KMS-11 (cell line): Measurements from ENCODE around the gene GNB1L.

Experiments
- H2AFZ ChIP-seq: fragments of 200-600 bp; sonication (generic); 2 replicates; pipeline ENCODE4 v1.6.1; 2016; ENCODE audit warnings: antibody characterized with exemption, mixed run types, low read depth
- H3K27ac ChIP-seq: fragments of 200-600 bp; sonication (generic); 2 replicates; pipeline ENCODE4 v1.6.1; 2016; ENCODE audit warnings: mild to moderate bottlenecking, mixed run types
- H3K27me3 ChIP-seq: fragments of 200-600 bp; sonication (generic); 2 replicates; pipeline ENCODE4 v1.6.1; 2017; ENCODE audit warnings: mild to moderate bottlenecking, low read depth, mixed run types, moderate library complexity; ENCODE audit not compliant: insufficient read depth
- H3K36me3 ChIP-seq: fragments of 200-600 bp; sonication (generic); 2 replicates; pipeline ENCODE4 v1.6.1; 2017; ENCODE audit warnings: mild to moderate bottlenecking, mixed run types; ENCODE audit not compliant: insufficient read depth
- H3K4me1 ChIP-seq: fragments of 200-600 bp; sonication (generic); 2 replicates; pipeline ENCODE4 v1.6.1; 2016; ENCODE audit warnings: mild to moderate bottlenecking, low read depth, mixed run types; ENCODE audit not compliant: poor library complexity, severe bottlenecking
- H3K4me2 ChIP-seq: fragments of 200-600 bp; sonication (generic); 2 replicates; pipeline ENCODE4 v1.7.0; 2016; ENCODE audit warnings: mild to moderate bottlenecking, mixed run types
- H3K4me3 ChIP-seq: fragments of 200-600 bp; sonication (generic); IDR thresholded peaks from 2 replicates; pipeline ENCODE4 v1.6.1; 2017; ENCODE audit warnings: low read depth, low read length, mixed read lengths; ENCODE audit not compliant: insufficient read depth
- H3K79me2 ChIP-seq: fragments of 200-600 bp; sonication (generic); 2 replicates; pipeline ENCODE4 v1.6.1; 2016; ENCODE audit warnings: low read depth, mixed run types; ENCODE audit not compliant: insufficient read depth
- H3K9ac ChIP-seq: fragments of 200-600 bp; sonication (generic); 2 replicates; pipeline ENCODE4 v1.6.1; 2016; ENCODE audit warnings: mild to moderate bottlenecking, mixed run types
- H4K20me1 ChIP-seq: fragments of 200-600 bp; sonication (generic); 2 replicates; pipeline ENCODE4 v1.6.1; 2016; ENCODE audit warnings: mild to moderate bottlenecking, mixed run types; ENCODE audit not compliant: insufficient read depth
- TF ChIP-seq, protein P1 (sequence below): fragments of 200-600 bp; sonication (generic); conservative IDR thresholded peaks from 2 replicates; pipeline ENCODE4 v1.6.1; 2017; ENCODE audit warnings: low read depth, mild to moderate bottlenecking, antibody characterized with exemption, low read length, moderate library complexity, mixed read lengths

Gene GNB1L

DNA sequence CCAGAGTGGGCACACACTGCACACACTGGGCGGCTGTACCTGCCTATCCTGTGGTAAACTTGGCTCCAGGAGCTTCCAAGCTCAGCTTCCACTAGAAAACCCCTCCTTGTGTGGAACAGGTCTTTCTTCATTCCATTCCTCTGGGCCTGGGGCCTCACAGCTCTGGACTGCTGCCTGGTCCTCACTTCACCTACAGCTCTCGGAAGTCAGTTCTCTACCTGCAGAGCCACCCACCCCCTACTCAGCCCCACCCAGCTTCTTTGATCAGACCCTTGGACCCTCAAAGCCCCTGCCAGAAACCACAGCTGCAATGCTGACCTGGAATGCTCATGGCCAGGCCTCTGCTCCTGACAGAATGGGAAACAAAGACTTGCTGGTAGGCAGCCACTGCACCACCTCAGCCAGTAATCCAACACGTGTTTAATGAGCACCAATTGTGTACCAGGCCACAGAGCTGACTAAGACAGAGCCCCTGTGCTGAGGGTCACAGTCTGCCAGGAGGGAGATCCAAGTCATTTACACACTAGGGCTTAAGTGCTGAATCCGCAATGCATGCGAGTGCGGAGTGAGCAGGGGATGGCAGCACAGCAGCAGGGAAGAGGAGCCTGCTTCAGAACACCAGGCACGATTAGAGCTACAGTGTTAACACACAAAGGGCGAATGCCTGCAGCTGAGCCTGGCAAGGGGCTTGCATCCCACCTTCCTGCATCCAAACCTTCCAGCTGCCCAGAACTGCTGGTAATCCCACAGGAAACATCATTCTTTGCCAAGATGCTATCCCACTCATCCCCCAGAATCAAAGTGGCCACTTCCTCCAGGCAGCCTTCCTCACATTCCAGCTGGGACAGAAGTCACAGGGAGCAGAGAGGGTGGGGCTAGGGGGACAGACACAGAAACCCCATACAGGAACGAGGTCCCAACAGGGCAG lies 4.6 kb downstream of the GNB1L start:
- TF ChIP-seq, protein P1, sequence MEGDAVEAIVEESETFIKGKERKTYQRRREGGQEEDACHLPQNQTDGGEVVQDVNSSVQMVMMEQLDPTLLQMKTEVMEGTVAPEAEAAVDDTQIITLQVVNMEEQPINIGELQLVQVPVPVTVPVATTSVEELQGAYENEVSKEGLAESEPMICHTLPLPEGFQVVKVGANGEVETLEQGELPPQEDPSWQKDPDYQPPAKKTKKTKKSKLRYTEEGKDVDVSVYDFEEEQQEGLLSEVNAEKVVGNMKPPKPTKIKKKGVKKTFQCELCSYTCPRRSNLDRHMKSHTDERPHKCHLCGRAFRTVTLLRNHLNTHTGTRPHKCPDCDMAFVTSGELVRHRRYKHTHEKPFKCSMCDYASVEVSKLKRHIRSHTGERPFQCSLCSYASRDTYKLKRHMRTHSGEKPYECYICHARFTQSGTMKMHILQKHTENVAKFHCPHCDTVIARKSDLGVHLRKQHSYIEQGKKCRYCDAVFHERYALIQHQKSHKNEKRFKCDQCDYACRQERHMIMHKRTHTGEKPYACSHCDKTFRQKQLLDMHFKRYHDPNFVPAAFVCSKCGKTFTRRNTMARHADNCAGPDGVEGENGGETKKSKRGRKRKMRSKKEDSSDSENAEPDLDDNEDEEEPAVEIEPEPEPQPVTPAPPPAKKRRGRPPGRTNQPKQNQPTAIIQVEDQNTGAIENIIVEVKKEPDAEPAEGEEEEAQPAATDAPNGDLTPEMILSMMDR, result no peak
- no peaks in the 10 kb centered on the region for H3K36me3 ChIP-seq
- no peak overlapping the region; the same call in 1 of the 2 replicates for H3K27ac ChIP-seq
- H3K9ac ChIP-seq, result no peak overlapping the region
- peaks cover 36% of the 10 kb centered on the region for H3K4me1 ChIP-seq
- no peaks in the 10 kb centered on the region for H4K20me1 ChIP-seq
- H2AFZ ChIP-seq, result no peak overlapping the region
- no peak overlapping the region for H3K4me2 ChIP-seq
- H3K27me3 ChIP-seq, result no peaks in the 10 kb centered on the region
- no peak overlapping the region for H3K4me3 ChIP-seq
- H3K79me2 ChIP-seq, result peaks cover 32% of the 10 kb centered on the region

DNA sequence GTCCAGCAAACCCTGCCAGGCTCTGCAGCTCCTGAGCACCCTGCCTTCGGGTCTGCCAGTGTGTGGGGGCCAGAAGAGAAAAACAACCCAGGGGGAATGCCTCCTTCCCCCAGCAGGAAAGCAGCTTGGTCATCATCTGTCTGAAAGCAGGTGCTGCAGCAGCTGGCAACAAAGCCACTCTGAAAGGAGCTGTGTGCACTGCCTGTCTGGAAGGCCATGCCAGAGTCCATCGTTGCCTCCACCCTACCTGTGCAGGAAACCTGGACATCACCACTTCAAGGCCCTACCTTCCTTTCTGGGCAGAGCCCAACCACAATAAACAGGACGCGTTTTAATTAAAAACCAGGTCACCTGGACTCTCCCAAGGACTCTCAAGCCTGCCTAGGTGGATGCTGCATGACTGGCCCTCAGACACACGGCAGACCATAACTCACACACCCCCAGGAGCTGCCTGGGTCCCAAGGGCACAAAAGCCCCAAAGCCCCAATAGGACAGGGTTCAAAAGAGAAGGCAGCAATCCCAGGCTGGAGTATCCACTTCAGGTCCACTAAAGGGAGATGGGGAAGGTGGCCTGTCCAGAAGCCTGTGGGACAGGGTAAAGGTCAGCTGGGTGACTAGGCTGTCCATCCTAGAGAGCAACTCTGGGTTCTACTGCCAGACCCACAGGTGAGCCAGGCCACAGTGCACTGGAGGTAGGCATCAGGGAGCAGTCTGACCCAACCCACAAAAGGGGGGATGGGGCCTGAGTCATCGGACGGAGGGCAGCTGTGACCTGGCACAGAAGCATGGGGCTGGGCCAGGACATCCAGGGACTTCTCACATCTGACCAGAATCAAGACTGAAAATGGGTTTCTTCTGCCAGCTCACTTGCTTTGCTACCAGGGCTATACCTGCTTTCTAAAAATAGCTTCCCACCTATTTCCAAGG lies 6.1 kb downstream of the GNB1L start:
- peak overlapping the region; percentile 31; the same call in 1 of the 2 replicates for H3K4me2 ChIP-seq

GRCh38 chr22:19847345-19847632 lies 7.4 kb downstream of the GNB1L start:
- no peak overlapping the region for H3K27ac ChIP-seq
- H3K79me2 ChIP-seq, result peaks cover 8% of the 10 kb centered on the region; the same call in 1 of the 2 replicates
- H3K27me3 ChIP-seq, result no peaks in the 10 kb centered on the region
- no peaks in the 10 kb centered on the region for H3K36me3 ChIP-seq
- H3K4me1 ChIP-seq, result peaks cover 28% of the 10 kb centered on the region
- H4K20me1 ChIP-seq, result no peaks in the 10 kb centered on the region
- no peak overlapping the region for H3K9ac ChIP-seq
- TF ChIP-seq, protein P1, result no peak
- no peak overlapping the region for H2AFZ ChIP-seq
- no peak overlapping the region for H3K4me3 ChIP-seq
- H3K4me2 ChIP-seq, result no peak overlapping the region

More for the DNA sequence above, 6.1 kb downstream of the GNB1L start:
- Histone ChIP-seq H3K27me3 (no peaks in the 10 kb centered on the region), H3K36me3 (no peaks in the 10 kb centered on the region), H3K79me2 (peaks cover 20% of the 10 kb centered on the region), H3K27ac (0 out of 2 replicates have a peak overlapping the region, but pooled peaks have one; percentile 13), H4K20me1 (no peaks in the 10 kb centered on the region), H3K9ac (no peak overlapping the region; the same call in 1 of the 2 replicates), H3K4me1 (peaks cover 36% of the 10 kb centered on the region), H3K4me3 (no peak overlapping the region), H2AFZ (no peak overlapping the region)
- TF ChIP-seq, protein P1, result no peak

DNA sequence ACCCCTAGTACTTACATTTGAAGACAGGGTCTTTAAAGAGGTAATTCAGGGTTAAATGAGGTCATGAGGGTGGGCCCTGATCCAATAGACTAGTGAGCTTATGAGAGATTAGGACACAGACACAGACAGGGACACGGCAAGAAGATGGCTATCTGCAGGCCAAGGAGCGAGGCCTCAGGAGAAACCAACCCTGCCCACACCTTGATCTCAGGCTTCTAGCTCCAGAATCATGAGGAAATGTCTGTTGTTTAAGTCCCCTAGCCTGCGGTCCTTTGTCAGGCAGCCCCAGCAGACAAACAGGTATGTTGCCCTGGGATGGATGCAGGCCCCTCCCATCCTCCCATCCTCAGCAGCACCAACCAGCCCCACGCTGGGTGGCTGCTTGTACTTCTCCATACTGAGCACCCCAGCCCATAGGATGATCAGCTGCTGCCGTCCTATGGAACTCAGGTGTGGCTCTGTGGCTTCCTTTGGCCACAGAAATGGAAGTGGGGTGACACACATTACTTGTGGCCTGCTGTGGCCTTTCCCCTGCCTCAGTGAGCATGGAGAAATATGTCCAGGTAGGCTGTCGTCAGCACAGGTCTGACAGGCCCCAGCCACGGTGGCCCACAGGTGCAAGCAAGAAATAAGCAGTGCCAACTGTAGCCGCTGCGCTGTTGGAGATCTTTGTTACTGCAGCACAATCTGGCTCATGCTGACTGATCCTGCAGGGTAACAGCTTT lies 7.9 kb downstream of the GNB1L start:
- Histone ChIP-seq H3K27ac (no peak overlapping the region), H3K9ac (no peak overlapping the region), H3K36me3 (no peaks in the 10 kb centered on the region), H2AFZ (no peak overlapping the region), H3K79me2 (peaks cover 3% of the 10 kb centered on the region; the same call in 1 of the 2 replicates), H3K4me1 (peaks cover 28% of the 10 kb centered on the region), H4K20me1 (no peaks in the 10 kb centered on the region), H3K27me3 (no peaks in the 10 kb centered on the region), H3K4me3 (no peak overlapping the region), H3K4me2 (no peak overlapping the region)
- TF ChIP-seq, protein P1, result no peak
